Smooth muscle cell (in vitro differentiated cells): ENCODE data around the gene SFXN2. TPM values are rescaled to one million over a fixed set of nuclear protein-coding genes. Genes with fewer than 3 reads are reported as not detected.
A peak's percentile ranks its signal among the peaks of the same experiment; 100 is the strongest.
"Not testable (repeated sequence)": the region's sequence is repeated elsewhere in the genome, so short reads cannot be mapped to it uniquely, and the experiment has no call there.

ENCODE experiments used
- DNase-seq: peaks from one replicate; lab custom pipeline; 2025; ENCODE audit not compliant: unreplicated experiment; lab: John Stamatoyannopoulos, UW
- H2AFZ ChIP-seq: fragments of 200-600 bp; sonication (generic); 2 replicates; pipeline ENCODE4 v1.6.0; 2016; ENCODE audit warnings: antibody characterized with exemption, low read depth, mild to moderate bottlenecking
- H3F3A ChIP-seq: fragments of 200-600 bp; sonication (generic); 2 replicates; pipeline ENCODE4 v1.6.0; 2017; ENCODE audit warnings: antibody characterized with exemption, low read depth
- H3K27ac ChIP-seq: fragments of 200-600 bp; sonication (generic); 2 replicates; pipeline ENCODE4 v1.5.1; 2016; ENCODE audit warnings: low read depth, mild to moderate bottlenecking
- H3K27me3 ChIP-seq: fragments of 200-600 bp; sonication (generic); 2 replicates; pipeline ENCODE4 v1.6.1; 2016; ENCODE audit warnings: low read depth, mild to moderate bottlenecking
- H3K36me3 ChIP-seq: fragments of 200-600 bp; sonication (generic); 2 replicates; pipeline ENCODE4 v1.5.1; 2016; ENCODE audit warnings: low read depth
- H3K4me1 ChIP-seq: fragments of 200-600 bp; sonication (generic); 2 replicates; pipeline ENCODE4 v1.5.1; 2016; ENCODE audit warnings: low read depth
- H3K4me2 ChIP-seq: fragments of 200-600 bp; sonication (generic); 2 replicates; pipeline ENCODE4 v1.6.0; 2016; ENCODE audit warnings: mild to moderate bottlenecking
- H3K4me3 ChIP-seq: fragments of 200-600 bp; sonication (generic); 2 replicates; pipeline ENCODE4 v1.5.1; 2016; ENCODE audit warnings: mild to moderate bottlenecking
- H3K79me2 ChIP-seq: fragments of 200-600 bp; sonication (generic); 2 replicates; pipeline ENCODE4 v1.6.0; 2016; ENCODE audit warnings: low read depth, mild to moderate bottlenecking
- H3K9ac ChIP-seq: fragments of 200-600 bp; sonication (generic); 2 replicates; pipeline ENCODE4 v1.6.0; 2016; ENCODE audit warnings: low read depth
- H3K9me3 ChIP-seq: fragments of 200-600 bp; sonication (generic); replicated peaks from 2 replicates; pipeline ENCODE4 v1.5.1; 2016; ENCODE audit warnings: low read depth
- H4K20me1 ChIP-seq: fragments of 200-600 bp; sonication (generic); 2 replicates; pipeline ENCODE4 v1.6.0; 2016; ENCODE audit warnings: low read depth
- CTCF ChIP-seq: fragments of 200-600 bp; sonication (generic); IDR thresholded peaks from 2 replicates; pipeline ENCODE4 v1.5.1; 2017; ENCODE audit warnings: borderline replicate concordance, mild to moderate bottlenecking, antibody characterized with exemption; ENCODE audit not compliant: insufficient read depth, poor library complexity, severe bottlenecking
- WGBS: methylation state at CpG from one replicate; pipeline ENCODE4 v1.1.7; 2016; ENCODE audit warnings: low lambda C conversion rate; 5-methylcytosine and 5-hydroxymethylcytosine counted together
- polyA plus RNA-seq: library from polyadenylated mRNA; unstranded; fragments of >200 nt; fragmentation: Nextera tagmentation; extraction: Ambion mirVana; gene quantifications from 2 replicates; pipeline ENCODE4 v1.2.1, GENCODE V29; 2016
- total RNA-seq: library from RNA; depleted of rRNA; stranded (reverse); fragments of >200 nt; gene quantifications from 2 replicates; pipeline ENCODE4 v1.2.3, GENCODE V29; 2014

The SFXN2 gene
- total and polyA plus RNA-seq, 2 experiments from 2014 or later, result 2.0 to 2.9 TPM

GRCh38 chr10:102713539-102713813 lies 960 bp upstream of the SFXN2 start:
- Histone ChIP-seq H3K9me3 (no peaks in the 10 kb centered on the region), H3K27me3 (no peaks in the 10 kb centered on the region), H4K20me1 (peaks cover 15% of the 10 kb centered on the region), H3K9ac (peak overlapping the region; percentile 90), H2AFZ (peak overlapping the region; percentile 75), H3F3A (peaks cover 17% of the 10 kb centered on the region), H3K4me3 (peak overlapping the region; percentile 89), H3K27ac (peak overlapping the region; percentile 91), H3K36me3 (no peaks in the 10 kb centered on the region), H3K4me2 (peak overlapping the region; percentile 86), H3K4me1 (peaks cover 34% of the 10 kb centered on the region), H3K79me2 (peaks cover 50% of the 10 kb centered on the region)
- 1% methylated on average over 13 of the region's 13 CpGs for WGBS
- no peak for DNase-seq
- no peak for TF ChIP-seq CTCF

- WGBS, result 1% methylated on average over 57 of the region's 62 CpGs
- H3K4me1 ChIP-seq, result peaks cover 36% of the 10 kb centered on the region
Measured at GRCh38 chr10:102713814-102714620, 419 bp upstream of the SFXN2 start, which contains the start of gene ARL3. Gene ARL3, minus strand, starts transcription at chr10:102714397. Its CDS starts 122 bp downstream, at chr10:102714275.

GRCh38 chr10:102715880-102716279 lies 1.4 kb downstream of the SFXN2 start:
- no peak overlapping the region for H3K4me3 ChIP-seq
- peaks cover 34% of the 10 kb centered on the region for H3K4me1 ChIP-seq
- H3K4me2 ChIP-seq, result no peak overlapping the region
- DNase-seq, result no peak
- H3K9me3 ChIP-seq, result no peaks in the 10 kb centered on the region
- peaks cover 17% of the 10 kb centered on the region for H3F3A ChIP-seq
- no peaks in the 10 kb centered on the region for H3K27me3 ChIP-seq
- no peak overlapping the region for H3K9ac ChIP-seq
- no peaks in the 10 kb centered on the region for H3K36me3 ChIP-seq
- WGBS, result 71% methylated on average over 1 of the region's 1 CpG
- H2AFZ ChIP-seq, result no peak overlapping the region
- TF ChIP-seq CTCF, result no peak
- peaks cover 39% of the 10 kb centered on the region for H3K79me2 ChIP-seq
- H3K27ac ChIP-seq, result no peak overlapping the region
- no peaks in the 10 kb centered on the region for H4K20me1 ChIP-seq

More at GRCh38 chr10:102713814-102714620, 419 bp upstream of the SFXN2 start, which contains the start of gene ARL3:
- Histone ChIP-seq H3K79me2 (peaks cover 46% of the 10 kb centered on the region), H3K36me3 (no peaks in the 10 kb centered on the region), H3K27ac (peak within 1 kb of the TSS; percentile 91), H3K9ac (peak within 1 kb of the TSS; percentile 90), H3K9me3 (no peaks in the 10 kb centered on the region), H4K20me1 (peaks cover 15% of the 10 kb centered on the region), H3F3A (peaks cover 17% of the 10 kb centered on the region), H3K4me3 (peak within 1 kb of the TSS; percentile 89), H3K4me2 (peak within 1 kb of the TSS; percentile 90), H2AFZ (peak within 1 kb of the TSS; percentile 82), H3K27me3 (no peaks in the 10 kb centered on the region)
- peak; percentile 39 for TF ChIP-seq CTCF
- DNase-seq, result peak; percentile 92

GRCh38 chr10:102716900-102717565 lies 2.6 kb downstream of the SFXN2 start:
- H3K27me3 ChIP-seq, H3K9me3 ChIP-seq, H4K20me1 ChIP-seq, H2AFZ ChIP-seq, DNase-seq, H3K9ac ChIP-seq, H3K27ac ChIP-seq, H3K4me2 ChIP-seq, H3K36me3 ChIP-seq, H3K4me3 ChIP-seq: not testable (repeated sequence)
- Histone ChIP-seq H3F3A (peaks cover 18% of the 10 kb centered on the region), H3K4me1 (peaks cover 28% of the 10 kb centered on the region), H3K79me2 (peaks cover 40% of the 10 kb centered on the region)
- 84% methylated on average over 18 of the region's 18 CpGs for WGBS
